Mammary epithelial cell (primary cell): ENCODE data around the gene BAG1.

Source experiments
- CTCF ChIP-seq, 2 donors: IDR thresholded peaks in 1 of 2; conservative IDR thresholded peaks in 1 of 2; 2 replicates each; pipeline ENCODE4 v1.5.1; 2011 to 2012; ENCODE audit warnings: inconsistent platforms in 2 of 2, low read length in 2 of 2, mild to moderate bottlenecking in 2 of 2, control low read depth in 1 of 2, low read depth in 1 of 2; ENCODE audit not compliant: insufficient read depth in 1 of 2; ENCODE audit errors: extremely low read depth in 1 of 2
- EZH2 ChIP-seq: IDR thresholded peaks from 2 replicates; pipeline ENCODE4 v1.6.1; 2012; ENCODE audit warnings: low read length, inconsistent platforms, borderline replicate concordance

DNA sequence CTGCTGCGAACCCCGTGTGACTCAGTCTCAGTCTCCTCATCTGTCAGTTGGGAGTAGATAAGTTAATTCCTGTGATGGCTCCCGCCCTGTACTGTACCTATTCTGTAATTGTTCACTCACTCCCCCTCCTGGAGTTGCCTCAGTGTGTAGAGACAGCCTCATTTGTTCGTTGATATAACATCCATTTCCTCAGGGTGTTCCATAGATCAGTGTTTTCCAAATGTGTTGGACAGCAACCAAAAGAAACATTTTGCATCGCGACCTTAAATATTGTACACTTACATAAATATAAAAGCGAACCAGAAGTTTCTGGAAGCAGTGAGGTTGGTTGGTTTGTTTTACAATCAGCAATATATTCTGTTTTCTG, 26.5 kb upstream of the BAG1 start:
- TF ChIP-seq CTCF (conservative IDR thresholded peaks at IDR 0.05 in 1 of 2, IDR thresholded peaks at IDR 0.05 in 1 of 2; ENCODE audit: extremely low read depth in 1 of 2, insufficient read depth in 1 of 2, low read depth in 1 of 2, low read length in 2 of 2) (peak; percentile 2 to 10), EZH2 (no peak)
